GM12801 (cell line): Measurements from ENCODE around the gene CHRDL2.

Experiments
- TF ChIP-seq, protein P1 (sequence below): IDR thresholded peaks from one replicate; pipeline ENCODE4 v1.5.1; 2011; ENCODE audit warnings: control low read depth; ENCODE audit not compliant: insufficient read length; ENCODE audit errors: extremely low read depth

CHRDL2 gene

GRCh38 chr11:74773476-74773875 is 42.2 kb upstream of the CHRDL2 start:
- TF ChIP-seq, protein P1, sequence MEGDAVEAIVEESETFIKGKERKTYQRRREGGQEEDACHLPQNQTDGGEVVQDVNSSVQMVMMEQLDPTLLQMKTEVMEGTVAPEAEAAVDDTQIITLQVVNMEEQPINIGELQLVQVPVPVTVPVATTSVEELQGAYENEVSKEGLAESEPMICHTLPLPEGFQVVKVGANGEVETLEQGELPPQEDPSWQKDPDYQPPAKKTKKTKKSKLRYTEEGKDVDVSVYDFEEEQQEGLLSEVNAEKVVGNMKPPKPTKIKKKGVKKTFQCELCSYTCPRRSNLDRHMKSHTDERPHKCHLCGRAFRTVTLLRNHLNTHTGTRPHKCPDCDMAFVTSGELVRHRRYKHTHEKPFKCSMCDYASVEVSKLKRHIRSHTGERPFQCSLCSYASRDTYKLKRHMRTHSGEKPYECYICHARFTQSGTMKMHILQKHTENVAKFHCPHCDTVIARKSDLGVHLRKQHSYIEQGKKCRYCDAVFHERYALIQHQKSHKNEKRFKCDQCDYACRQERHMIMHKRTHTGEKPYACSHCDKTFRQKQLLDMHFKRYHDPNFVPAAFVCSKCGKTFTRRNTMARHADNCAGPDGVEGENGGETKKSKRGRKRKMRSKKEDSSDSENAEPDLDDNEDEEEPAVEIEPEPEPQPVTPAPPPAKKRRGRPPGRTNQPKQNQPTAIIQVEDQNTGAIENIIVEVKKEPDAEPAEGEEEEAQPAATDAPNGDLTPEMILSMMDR: no peak

DNA sequence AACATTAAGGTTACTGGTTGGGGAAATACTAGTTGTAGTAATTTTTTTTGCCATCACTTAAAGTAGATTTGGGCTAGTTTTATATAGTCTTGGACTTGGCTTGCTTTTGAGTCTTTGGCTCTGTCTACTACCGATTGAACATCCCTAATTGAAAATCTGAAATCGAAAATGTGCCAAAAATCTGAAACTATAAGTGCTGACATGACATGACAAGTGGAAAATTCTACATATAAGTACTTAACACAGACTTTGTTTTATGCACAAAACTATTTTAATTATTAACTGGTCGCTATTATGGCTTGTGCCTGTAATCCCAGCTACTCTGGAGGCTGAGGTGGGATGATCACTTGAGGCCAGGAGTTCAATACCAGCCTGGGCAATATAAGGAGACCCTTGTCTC is 39.9 kb upstream of the CHRDL2 start:
- TF ChIP-seq, protein P1: no peak

DNA sequence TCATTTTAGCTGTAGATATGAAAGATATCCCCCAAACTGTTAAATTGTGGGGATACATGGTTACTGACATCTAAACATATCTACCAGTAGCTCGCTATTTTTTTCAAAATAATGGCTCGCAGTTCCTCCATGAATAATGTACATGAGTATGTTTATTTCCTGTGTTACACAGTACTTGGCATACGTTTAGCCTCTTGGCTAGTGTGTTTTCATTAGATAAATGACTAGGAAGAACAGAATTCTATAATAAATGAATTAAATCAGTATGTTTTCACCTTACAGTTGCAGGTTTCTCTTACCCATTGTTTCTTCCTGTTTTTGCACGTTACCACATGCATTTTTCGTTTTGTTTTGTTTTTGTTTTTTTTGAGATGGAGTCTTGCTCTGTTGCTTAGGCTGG is 39.2 kb upstream of the CHRDL2 start:
- TF ChIP-seq, protein P1: no peak

- TF ChIP-seq, protein P1: no peak
Observed at GRCh38 chr11:74769055-74769707, 38.0 kb upstream of the CHRDL2 start.

DNA sequence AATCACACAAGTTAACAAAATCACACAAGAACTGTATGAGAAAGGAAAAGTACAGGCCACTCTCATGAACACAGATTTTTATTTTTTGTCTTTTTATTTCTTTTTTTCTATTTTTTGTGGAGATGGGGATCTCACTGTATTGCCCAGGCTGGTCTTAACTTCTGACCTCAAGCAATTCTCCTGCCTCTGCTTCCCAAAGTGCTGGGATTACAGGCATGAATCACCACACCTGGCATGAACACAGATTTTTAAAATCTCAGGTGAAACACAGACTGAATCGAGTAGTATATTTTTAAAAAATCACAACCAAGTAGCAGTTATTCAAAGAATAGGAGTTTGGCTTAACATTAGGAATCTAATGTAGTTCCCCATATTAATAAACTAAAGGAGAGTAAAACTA is 35.7 kb upstream of the CHRDL2 start:
- TF ChIP-seq, protein P1: no peak

GRCh38 chr11:74756571-74756970 is 25.3 kb upstream of the CHRDL2 start:
- TF ChIP-seq, protein P1: no peak

DNA sequence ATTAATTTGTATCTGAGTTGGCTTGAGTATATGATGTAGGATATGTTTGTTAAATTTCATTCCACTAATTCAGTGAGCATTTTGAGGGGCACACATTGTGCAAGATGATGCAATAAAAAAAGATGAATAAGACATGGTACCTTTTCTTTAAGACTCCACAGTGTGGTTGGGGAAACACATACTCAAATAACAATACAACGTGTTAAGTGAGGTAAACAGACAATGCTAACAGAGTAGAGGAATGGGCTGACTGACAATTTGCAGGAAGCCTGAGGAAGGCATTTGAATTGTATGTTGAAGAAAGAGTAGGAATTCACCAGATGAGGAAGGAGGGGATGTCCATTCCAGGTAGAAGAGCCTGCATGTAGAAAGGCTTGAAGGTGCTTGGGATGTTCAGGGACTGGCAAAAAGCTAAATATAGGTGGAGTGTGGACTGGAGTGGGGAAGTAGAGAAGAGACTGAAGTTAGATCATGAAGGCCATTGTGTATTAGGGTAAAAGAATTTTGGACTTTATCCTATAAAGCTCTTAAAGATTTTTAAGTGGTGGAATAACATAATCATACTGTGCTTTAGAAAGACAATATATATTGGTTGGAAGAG is 24.3 kb upstream of the CHRDL2 start:
- TF ChIP-seq, protein P1: no peak
